HPDE6-E6E7 (cell line): ENCODE data around the gene THAP9.

Source experiments
- DNase-seq: peaks from one replicate; pipeline ENCODE4 v3.0.0; 2011; ENCODE audit warnings: missing footprints; ENCODE audit errors: extremely low spot score

Gene THAP9

GRCh38 chr4:82965763-82966162 is 65.2 kb downstream of the THAP9 start:
- no peak for DNase-seq

DNA sequence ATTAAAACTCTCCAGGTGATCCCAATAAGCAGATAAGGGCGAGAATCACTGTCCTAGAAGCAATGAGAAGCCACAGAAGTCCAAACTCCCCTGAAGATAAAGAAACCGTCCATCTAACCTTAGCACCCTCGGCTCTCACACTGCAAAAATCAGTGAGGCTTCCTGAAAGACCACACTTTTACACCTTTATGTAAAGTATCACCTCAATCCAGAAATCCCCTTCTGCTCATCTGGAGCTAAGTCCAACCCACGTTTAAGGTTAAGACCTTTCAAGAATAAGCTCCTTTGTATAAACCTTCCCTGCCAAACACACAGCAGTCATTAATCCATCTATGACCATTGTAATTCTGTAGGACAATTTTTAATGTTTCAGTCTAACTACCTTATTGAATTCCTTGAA is 68.4 kb downstream of the THAP9 start:
- no peak for DNase-seq

- no peak for DNase-seq
Observed at GRCh38 chr4:82969414-82969813, 68.9 kb downstream of the THAP9 start.
